Gastroesophageal sphincter (tissue), 4 donors: ENCODE results near the gene ZBED4. TPM values are rescaled to one million over a fixed set of nuclear protein-coding genes. Genes with fewer than 3 reads are reported as not detected.
"Not testable (repeated sequence)": the region's sequence is repeated elsewhere in the genome, so short reads cannot be mapped to it uniquely, and the experiment has no call there.

Source experiments
- ATAC-seq: fragments of 150-250 bp; one replicate; pipeline ENCODE4 v1.9.1; 2016; ENCODE audit warnings: mild to moderate bottlenecking, moderate library complexity
- H3K27ac ChIP-seq, 4 donors: fragments of 200-600 bp; sonication (generic) in 3 of 4; 1 replicate in 3 of 4; 2 replicates in 1 of 4; pipeline ENCODE4 v1.5.1; 2016 to 2019
- H3K27me3 ChIP-seq: fragments of 200-600 bp; sonication (generic); one replicate; pipeline ENCODE4 v1.5.1; 2019
- H3K36me3 ChIP-seq, 2 donors: fragments of 200-600 bp; sonication (generic); one replicate each; pipeline ENCODE4 v1.5.1; 2019; ENCODE audit warnings: control low read depth in 1 of 2
- H3K4me1 ChIP-seq, 3 donors: fragments of 200-600 bp; sonication (generic); 1 replicate in 2 of 3; 2 replicates in 1 of 3; pipeline ENCODE4 v1.5.1; 2016 to 2019; ENCODE audit warnings: control low read depth in 2 of 3
- H3K4me3 ChIP-seq, 2 donors: fragments of 200-600 bp; sonication (generic); one replicate each; pipeline ENCODE4 v1.5.1; 2019; ENCODE audit warnings: mild to moderate bottlenecking in 1 of 2, moderate library complexity in 1 of 2
- H3K9me3 ChIP-seq, 3 donors: fragments of 200-600 bp; sonication (generic); one replicate each; pipeline ENCODE4 v1.5.1; 2017 to 2019; ENCODE audit warnings: control low read depth in 2 of 3
- EP300 ChIP-seq: sonication (generic); formaldehyde crosslinking; IDR thresholded peaks from one replicate; pipeline ENCODE4 v1.6.1; 2017; ENCODE audit warnings: antibody characterized with exemption, mild to moderate bottlenecking
- POLR2A ChIP-seq, 2 donors: fragments of 450-650 bp; IDR thresholded peaks; one replicate each; pipeline ENCODE4 v1.6.1; 2017; ENCODE audit warnings: antibody characterized with exemption in 2 of 2, mild to moderate bottlenecking in 2 of 2, moderate library complexity in 1 of 2
- POLR2AphosphoS5 ChIP-seq: sonication (generic); formaldehyde crosslinking; IDR thresholded peaks from one replicate; pipeline ENCODE4 v1.6.1; 2017; ENCODE audit warnings: antibody characterized with exemption
- WGBS, 2 donors: methylation state at CpG; one replicate each; pipeline ENCODE4 v1.1.5; 2018; ENCODE audit warnings: low coverage in 1 of 2; 5-methylcytosine and 5-hydroxymethylcytosine counted together
- total RNA-seq, 4 donors: library from RNA; depleted of rRNA; stranded (reverse); fragments of >200 nt; gene quantifications; one replicate each; pipeline ENCODE4 v1.1.0, GENCODE V29; 2016
- TF ChIP-seq, protein P1 (sequence below), 4 experiments: fragments of 200-600 bp in 2 of 4; fragments of 450-650 bp in 2 of 4; sonication (generic) in 1 of 4; IDR thresholded peaks; one replicate each; pipeline ENCODE4 v1.5.1; 2017 to 2019; ENCODE audit warnings: antibody characterized with exemption in 4 of 4, mild to moderate bottlenecking in 2 of 4, moderate library complexity in 2 of 4

The ZBED4 gene
- total RNA-seq, 4 donors from 2014 or later: 6.9 to 12.3 (median 7.1) TPM

- no peak overlapping the region for H3K27ac ChIP-seq
- no peak for ATAC-seq
- H3K4me1 ChIP-seq: peaks cover 0 to 91% (median 5%) of the 10 kb centered on the region in 3 donors
- H3K4me3 ChIP-seq: no peak overlapping the region
- H3K9me3 ChIP-seq: no peaks in the 10 kb centered on the region
- WGBS, 2 donors: 40 to 67% methylated on average over 1 of the region's 8 CpGs
- TF ChIP-seq EP300: no peak
- TF ChIP-seq POLR2AphosphoS5: no peak
- TF ChIP-seq, protein P1, sequence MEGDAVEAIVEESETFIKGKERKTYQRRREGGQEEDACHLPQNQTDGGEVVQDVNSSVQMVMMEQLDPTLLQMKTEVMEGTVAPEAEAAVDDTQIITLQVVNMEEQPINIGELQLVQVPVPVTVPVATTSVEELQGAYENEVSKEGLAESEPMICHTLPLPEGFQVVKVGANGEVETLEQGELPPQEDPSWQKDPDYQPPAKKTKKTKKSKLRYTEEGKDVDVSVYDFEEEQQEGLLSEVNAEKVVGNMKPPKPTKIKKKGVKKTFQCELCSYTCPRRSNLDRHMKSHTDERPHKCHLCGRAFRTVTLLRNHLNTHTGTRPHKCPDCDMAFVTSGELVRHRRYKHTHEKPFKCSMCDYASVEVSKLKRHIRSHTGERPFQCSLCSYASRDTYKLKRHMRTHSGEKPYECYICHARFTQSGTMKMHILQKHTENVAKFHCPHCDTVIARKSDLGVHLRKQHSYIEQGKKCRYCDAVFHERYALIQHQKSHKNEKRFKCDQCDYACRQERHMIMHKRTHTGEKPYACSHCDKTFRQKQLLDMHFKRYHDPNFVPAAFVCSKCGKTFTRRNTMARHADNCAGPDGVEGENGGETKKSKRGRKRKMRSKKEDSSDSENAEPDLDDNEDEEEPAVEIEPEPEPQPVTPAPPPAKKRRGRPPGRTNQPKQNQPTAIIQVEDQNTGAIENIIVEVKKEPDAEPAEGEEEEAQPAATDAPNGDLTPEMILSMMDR (IDR thresholded peaks at IDR 0.05): no peak
- no peak for TF ChIP-seq POLR2A (IDR thresholded peaks at IDR 0.05)
- no peaks in the 10 kb centered on the region for H3K27me3 ChIP-seq
- peaks cover 0 to 63% of the 10 kb centered on the region in 2 donors for H3K36me3 ChIP-seq
These were observed 38.8 kb upstream of the ZBED4 start for GRCh38 chr22:49814856-49815255.

GRCh38 chr22:49815641-49816091 lies 38.0 kb upstream of the ZBED4 start:
- Histone ChIP-seq H3K27me3 (no peaks in the 10 kb centered on the region), H3K4me1 (peaks cover 0 to 91% (median 8%) of the 10 kb centered on the region in 3 donors), H3K4me3 (no peak overlapping the region), H3K36me3 (peaks cover 0 to 71% of the 10 kb centered on the region in 2 donors), H3K27ac (no peak overlapping the region), H3K9me3 (no peaks in the 10 kb centered on the region)
- no peak for ATAC-seq
- TF ChIP-seq POLR2A (IDR thresholded peaks at IDR 0.05): no peak
- TF ChIP-seq EP300: no peak
- TF ChIP-seq, protein P1 (IDR thresholded peaks at IDR 0.05): no peak
- no peak for TF ChIP-seq POLR2AphosphoS5
- WGBS, 2 donors: 73% methylated on average over 4 of the region's 15 CpGs; no CpG with 5 or more reads in 1 of the 2 donors

GRCh38 chr22:49817359-49817758 lies 36.3 kb upstream of the ZBED4 start:
- Histone ChIP-seq H3K4me3 (no peak overlapping the region), H3K9me3 (no peaks in the 10 kb centered on the region), H3K36me3 (peaks cover 0 to 86% of the 10 kb centered on the region in 2 donors), H3K27me3 (no peaks in the 10 kb centered on the region), H3K27ac (no peak overlapping the region), H3K4me1 (peaks cover 0 to 94% (median 13%) of the 10 kb centered on the region in 3 donors)
- WGBS, 2 donors: 80% methylated on average over 3 of the region's 3 CpGs; no CpG with 5 or more reads in 1 of the 2 donors
- no peak for ATAC-seq
- TF ChIP-seq EP300: no peak
- no peak for TF ChIP-seq POLR2AphosphoS5
- no peak for TF ChIP-seq POLR2A (IDR thresholded peaks at IDR 0.05)
- TF ChIP-seq, protein P1 (IDR thresholded peaks at IDR 0.05): no peak

- 32 to 47% methylated on average over 6 to 7 of the region's 7 CpGs for WGBS, 2 donors
- Histone ChIP-seq H3K4me3 (no peak overlapping the region), H3K36me3 (peaks cover 0 to 89% of the 10 kb centered on the region in 2 donors), H3K27me3 (no peaks in the 10 kb centered on the region), H3K4me1 (peaks cover 0 to 94% (median 32%) of the 10 kb centered on the region in 3 donors), H3K9me3 (no peaks in the 10 kb centered on the region), H3K27ac (peak overlapping the region in 1 of 4 donors; percentile 19)
- TF ChIP-seq POLR2AphosphoS5: no peak
- TF ChIP-seq, protein P1 (IDR thresholded peaks at IDR 0.05): peak in 1 of 4 experiments; percentile 36
- no peak for TF ChIP-seq POLR2A (IDR thresholded peaks at IDR 0.05)
- TF ChIP-seq EP300: no peak
- peak; percentile 50 for ATAC-seq
These were observed 32.7 kb upstream of the ZBED4 start for GRCh38 chr22:49820984-49821383.

DNA sequence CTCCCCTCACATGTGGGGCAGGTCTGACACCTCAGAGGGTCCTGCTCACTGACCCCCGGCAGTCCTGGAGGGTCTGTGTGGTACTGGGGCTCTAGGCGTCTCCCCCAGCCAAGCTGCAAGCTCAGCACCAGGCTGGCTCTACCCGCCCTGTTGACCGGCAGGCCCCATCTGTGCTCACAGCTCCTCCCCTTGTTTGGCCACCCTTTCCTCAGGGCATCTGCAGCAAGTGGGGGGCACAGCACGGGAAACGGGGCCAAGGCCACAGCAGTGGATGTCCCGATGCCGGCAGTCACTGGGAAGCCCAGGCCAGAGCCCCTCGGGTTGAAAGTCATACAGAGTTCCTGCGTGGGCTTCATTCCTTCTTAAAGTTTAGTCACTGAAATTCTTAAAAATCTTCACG lies 31.9 kb upstream of the ZBED4 start:
- H3K27ac ChIP-seq, ATAC-seq, H3K27me3 ChIP-seq, H3K9me3 ChIP-seq, H3K4me3 ChIP-seq: not testable (repeated sequence)
- Histone ChIP-seq H3K4me1 (peaks cover 0 to 93% (median 32%) of the 10 kb centered on the region in 3 donors), H3K36me3 (peaks cover 0 to 82% of the 10 kb centered on the region in 2 donors)
- 84% methylated on average over 5 of the region's 11 CpGs; no CpG with 5 or more reads in 1 of the 2 donors for WGBS, 2 donors
